Frontal cortex (tissue), 4 donors: Measurements from ENCODE around the gene CACNG5. TPM values are rescaled to one million over a fixed set of nuclear protein-coding genes. Genes with fewer than 3 reads are reported as not detected.

Experiments used
- DNase-seq, 2 donors: peaks; one replicate each; pipeline ENCODE4 v3.0.0; 2012; ENCODE audit warnings: low spot score in 2 of 2
- FAIRE-seq: peaks from 2 replicates; lab custom pipeline; 2012; peaks lifted over from hg19 to GRCh38; lab: Jason Lieb, UNC
- small RNA-seq: library from RNA; depleted of rRNA; stranded (forward); fragments of <200 nt; gene quantifications from one replicate; pipeline ENCODE3, GENCODE V24; 2014
- total RNA-seq: library from RNA; depleted of rRNA; stranded (reverse); fragments of >200 nt; gene quantifications from one replicate; pipeline ENCODE4 v1.2.3, GENCODE V29; 2014
- donor health status: control.
- donor health status: control.
- donor health status: control.

CACNG5 gene
- total RNA-seq, 1 donor from 2014 or later, result 2.9 TPM

DNA sequence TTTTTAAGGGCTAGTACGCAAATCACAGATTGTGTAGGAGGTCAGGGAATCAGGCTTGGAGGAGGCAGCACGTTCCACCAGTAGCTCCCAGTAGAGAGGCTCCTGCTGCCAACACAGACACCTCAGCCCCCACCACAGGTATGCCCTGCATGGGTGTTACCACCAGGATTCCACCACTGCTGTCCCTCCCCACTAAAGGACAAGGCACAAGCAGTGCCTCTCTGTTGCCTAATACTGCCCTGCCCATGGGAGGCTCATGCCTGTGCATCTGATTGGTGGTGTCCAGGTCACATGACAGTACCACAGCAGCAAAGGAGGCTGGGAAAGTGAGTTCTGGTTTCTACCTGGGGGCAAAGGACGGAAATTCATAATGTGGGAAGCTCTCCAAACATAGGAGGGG, 96.0 kb downstream of the CACNG5 start:
- no peak for FAIRE-seq
- no peak for DNase-seq

DNA sequence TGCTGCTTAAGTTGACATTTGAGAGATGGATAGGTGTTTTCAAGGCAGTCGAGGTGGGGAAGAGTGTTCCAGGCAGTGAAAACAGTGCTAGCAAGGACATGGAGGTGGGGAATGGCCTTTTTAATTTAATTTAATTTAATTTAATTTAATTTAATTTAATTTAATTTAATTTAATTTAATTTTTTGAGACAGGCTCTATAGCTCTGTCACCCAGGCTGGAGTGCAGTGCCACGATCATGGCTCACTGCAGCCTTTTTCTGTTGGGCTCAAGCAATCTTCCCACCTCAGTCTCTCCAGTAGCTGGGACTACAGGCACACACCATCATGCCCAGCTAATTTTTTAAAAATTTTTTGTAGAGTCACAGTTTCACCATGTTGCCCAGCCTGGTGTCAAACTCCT, 97.4 kb downstream of the CACNG5 start:
- no peak for DNase-seq
- FAIRE-seq, result no peak

DNA sequence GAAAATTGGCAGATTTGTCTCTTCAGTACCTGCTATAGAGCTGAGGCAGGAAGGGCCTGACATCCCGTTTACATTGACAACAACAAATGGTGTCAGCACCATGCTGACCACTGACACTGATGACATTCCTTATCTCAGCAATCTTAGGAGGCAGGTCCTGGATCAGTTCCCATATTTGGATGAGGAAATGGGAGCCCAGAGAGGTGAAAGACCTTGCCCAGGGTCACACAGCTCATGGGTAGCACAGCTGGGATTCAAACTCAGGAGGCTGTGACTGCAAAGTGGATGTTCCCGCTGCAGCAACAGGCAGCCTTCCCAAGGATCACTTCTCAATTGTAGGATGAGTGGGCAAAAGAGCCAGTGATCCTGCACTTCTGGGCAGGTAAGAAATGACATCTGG, 99.1 kb downstream of the CACNG5 start:
- DNase-seq (no peak), FAIRE-seq (no peak)

Small RNAs within 50 kb of the gene (small RNA-seq; reads per million reads assigned to genes)
- not detected for gene MIR634
- gene RNA5SP446, result not detected

Other genes starting within 250 kb of the CACNG5 start
- gene CACNG4, start 129.6 kb downstream of the CACNG5 start, total RNA-seq, result 33.4 TPM
- gene CACNG1, start 209.4 kb downstream of the CACNG5 start, total RNA-seq, result under 0.01 TPM